ENCODE measurements around the gene PPP2R5D. TPM values are rescaled to one million over a fixed set of nuclear protein-coding genes. Genes with fewer than 3 reads are reported as not detected.

PPP2R5D gene
- total RNA-seq, 3 donors from 2014 or later (not counting 1 experiment from before 2014, with no cell fraction given) = 30.5 to 49.1 (median 40.1) TPM

- DNase-seq (no peak), ATAC-seq (no peak)
- Mint-ChIP-seq H3K4me1 (peaks cover 0 to 4% of the 10 kb centered on the region in 2 donors), H3K36me3 (no peaks in the 10 kb centered on the region), H3K27ac (no peak overlapping the region), H3K9me3 (no peaks in the 10 kb centered on the region), H3K27me3 (ENCODE audit: low read depth in 2 of 2) (no peaks in the 10 kb centered on the region), H3K4me3 (no peak overlapping the region)
- TF ChIP-seq CTCF (IDR thresholded peaks at IDR 0.05) = no peak
- Histone ChIP-seq H3K36me3 (ENCODE audit: control insufficient read depth, insufficient read depth, low read length) (peaks cover 33% of the 10 kb centered on the region), H3K9me3 (ENCODE audit: control insufficient read depth, insufficient read depth, low read length) (no peaks in the 10 kb centered on the region), H3K27ac (ENCODE audit: low read length) (no peak overlapping the region), H3K4me1 (ENCODE audit: control insufficient read depth, insufficient read depth, low read length) (no peaks in the 10 kb centered on the region), H3K4me3 (ENCODE audit: low read length) (no peak overlapping the region), H3K27me3 (ENCODE audit: control insufficient read depth, insufficient read depth, low read length) (no peaks in the 10 kb centered on the region)
- intact Hi-C loops (cut with micrococcal nuclease) = no loop called here
- WGBS (ENCODE audit: insufficient coverage) = 97% methylated on average over 12 of the region's 12 CpGs
These were observed 16.2 kb upstream of the PPP2R5D start for GRCh38 chr6:42968126-42968701.

- no peak for TF ChIP-seq CTCF (IDR thresholded peaks at IDR 0.05)
- H3K9me3 ChIP-seq (ENCODE audit: control insufficient read depth, insufficient read depth, low read length) = no peaks in the 10 kb centered on the region
- H3K4me1 Mint-ChIP-seq = peaks cover 0 to 4% of the 10 kb centered on the region in 2 donors
- DNase-seq (no peak), ATAC-seq (no peak)
- no peak overlapping the region for H3K27ac ChIP-seq (ENCODE audit: low read length)
- no peak overlapping the region for H3K4me3 Mint-ChIP-seq
- no peaks in the 10 kb centered on the region for H3K27me3 ChIP-seq (ENCODE audit: control insufficient read depth, insufficient read depth, low read length)
- intact Hi-C loops (cut with micrococcal nuclease) = no loop called here
- no peaks in the 10 kb centered on the region for H3K27me3 Mint-ChIP-seq (ENCODE audit: low read depth in 2 of 2)
- H3K36me3 Mint-ChIP-seq = no peaks in the 10 kb centered on the region
- H3K27ac Mint-ChIP-seq = no peak overlapping the region
- H3K9me3 Mint-ChIP-seq = no peaks in the 10 kb centered on the region
- 97% methylated on average over 4 of the region's 4 CpGs for WGBS (ENCODE audit: insufficient coverage)
- H3K36me3 ChIP-seq (ENCODE audit: control insufficient read depth, insufficient read depth, low read length) = peaks cover 33% of the 10 kb centered on the region
- no peak overlapping the region for H3K4me3 ChIP-seq (ENCODE audit: low read length)
- no peaks in the 10 kb centered on the region for H3K4me1 ChIP-seq (ENCODE audit: control insufficient read depth, insufficient read depth, low read length)
These were observed 15.6 kb upstream of the PPP2R5D start for GRCh38 chr6:42968783-42969182.

GRCh38 chr6:42969431-42969830 is 14.9 kb upstream of the PPP2R5D start:
- no peaks in the 10 kb centered on the region for H3K27me3 ChIP-seq (ENCODE audit: control insufficient read depth, insufficient read depth, low read length)
- peaks cover 29% of the 10 kb centered on the region for H3K36me3 ChIP-seq (ENCODE audit: control insufficient read depth, insufficient read depth, low read length)
- ATAC-seq = no peak
- no peak overlapping the region for H3K27ac ChIP-seq (ENCODE audit: low read length)
- no peak for DNase-seq
- no peaks in the 10 kb centered on the region for H3K9me3 ChIP-seq (ENCODE audit: control insufficient read depth, insufficient read depth, low read length)
- H3K9me3 Mint-ChIP-seq = no peaks in the 10 kb centered on the region
- no peak overlapping the region for H3K4me3 Mint-ChIP-seq
- no peak for TF ChIP-seq CTCF (IDR thresholded peaks at IDR 0.05)
- H3K36me3 Mint-ChIP-seq = no peaks in the 10 kb centered on the region
- no peaks in the 10 kb centered on the region for H3K27me3 Mint-ChIP-seq (ENCODE audit: low read depth in 2 of 2)
- no peak overlapping the region for H3K27ac Mint-ChIP-seq
- 92% methylated on average over 2 of the region's 2 CpGs for WGBS (ENCODE audit: insufficient coverage)
- intact Hi-C loops (cut with micrococcal nuclease) = no loop called here
- H3K4me3 ChIP-seq (ENCODE audit: low read length) = no peak overlapping the region
- peaks cover 0 to 4% of the 10 kb centered on the region in 2 donors for H3K4me1 Mint-ChIP-seq
- no peaks in the 10 kb centered on the region for H3K4me1 ChIP-seq (ENCODE audit: control insufficient read depth, insufficient read depth, low read length)

- Histone ChIP-seq H3K4me1 (ENCODE audit: control insufficient read depth, insufficient read depth, low read length) (no peaks in the 10 kb centered on the region), H3K36me3 (ENCODE audit: control insufficient read depth, insufficient read depth, low read length) (peaks cover 25% of the 10 kb centered on the region), H3K27ac (ENCODE audit: low read length) (no peak overlapping the region), H3K9me3 (ENCODE audit: control insufficient read depth, insufficient read depth, low read length) (no peaks in the 10 kb centered on the region), H3K4me3 (ENCODE audit: low read length) (no peak overlapping the region), H3K27me3 (ENCODE audit: control insufficient read depth, insufficient read depth, low read length) (no peaks in the 10 kb centered on the region)
- Mint-ChIP-seq H3K27ac (no peak overlapping the region), H3K4me3 (no peak overlapping the region), H3K36me3 (no peaks in the 10 kb centered on the region), H3K27me3 (ENCODE audit: low read depth in 2 of 2) (no peaks in the 10 kb centered on the region), H3K4me1 (peaks cover 0 to 4% of the 10 kb centered on the region in 2 donors), H3K9me3 (no peaks in the 10 kb centered on the region)
- no peak for TF ChIP-seq CTCF (IDR thresholded peaks at IDR 0.05)
- ATAC-seq = no peak
- no peak for DNase-seq
- intact Hi-C loops (cut with micrococcal nuclease) = no loop called here
- WGBS (ENCODE audit: insufficient coverage) = 97% methylated on average over 4 of the region's 4 CpGs
These were observed 14.4 kb upstream of the PPP2R5D start for GRCh38 chr6:42969934-42970333.
